K562 (cell line): ENCODE results near the gene COL4A5.

Experiments
- GTF2F1 ChIP-seq: IDR thresholded peaks from 2 replicates; pipeline ENCODE4 v1.6.1; 2011; ENCODE audit warnings: low read depth, low read length, improper control_type of control experiment
- NCOA4 ChIP-seq: fragments of 450-650 bp; IDR thresholded peaks from 2 replicates; pipeline ENCODE4 v1.6.1; 2018; ENCODE audit warnings: mild to moderate bottlenecking; ENCODE audit not compliant: partially characterized antibody
- TRIM24 ChIP-seq, 2 experiments: fragments of 450-650 bp; IDR thresholded peaks; 2 replicates each; pipeline ENCODE4 v1.6.1; 2016
- ZNF134 ChIP-seq: fragments of 250-450 bp; sonication (Bioruptor Pico); conservative IDR thresholded peaks from 2 replicates; pipeline ENCODE4 v1.4.0; 2020
- ZNF212 ChIP-seq: fragments of 450-650 bp; formaldehyde crosslinking; IDR thresholded peaks from 2 replicates; pipeline ENCODE4 v1.4.0; 2020; ENCODE audit warnings: mild to moderate bottlenecking

- TF ChIP-seq TRIM24 (IDR thresholded peaks at IDR 0.05): no peak
- no peak for TF ChIP-seq ZNF134 (CRISPR knock-in tag)
- no peak for TF ChIP-seq ZNF212 (CRISPR knock-in tag)
- TF ChIP-seq NCOA4: no peak
- no peak for TF ChIP-seq GTF2F1
Observed at GRCh38 chrX:108701633-108702032, 262.0 kb downstream of the COL4A5 start.
